ENCODE measurements around the gene FBXO40. TPM values are rescaled to one million over a fixed set of nuclear protein-coding genes. Genes with fewer than 3 reads are reported as not detected.

Gene FBXO40
- total RNA-seq, 1 experiment from 2014 or later, result not detected

DNA sequence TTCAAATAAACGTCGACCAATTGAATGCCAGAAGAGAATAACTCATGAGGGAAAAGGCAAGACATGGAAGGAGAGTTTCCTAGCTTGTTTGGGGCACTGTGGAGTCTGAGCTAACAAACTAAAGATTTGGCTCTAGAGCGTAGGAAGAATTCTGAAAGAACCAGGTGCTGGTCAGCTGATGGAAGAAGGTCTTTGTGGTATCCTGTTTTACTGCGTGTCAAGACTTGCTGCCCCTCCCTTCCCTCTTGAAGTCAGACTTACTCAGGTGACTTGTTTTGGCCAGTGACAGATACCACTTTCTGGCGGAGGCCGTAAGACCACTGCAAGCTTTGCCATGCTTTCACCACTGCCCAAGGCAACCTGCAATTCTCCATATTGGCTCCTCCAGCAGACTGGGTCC is 68.2 kb downstream of the FBXO40 start:
- no peak for DNase-seq (ENCODE audit: low spot score)

DNA sequence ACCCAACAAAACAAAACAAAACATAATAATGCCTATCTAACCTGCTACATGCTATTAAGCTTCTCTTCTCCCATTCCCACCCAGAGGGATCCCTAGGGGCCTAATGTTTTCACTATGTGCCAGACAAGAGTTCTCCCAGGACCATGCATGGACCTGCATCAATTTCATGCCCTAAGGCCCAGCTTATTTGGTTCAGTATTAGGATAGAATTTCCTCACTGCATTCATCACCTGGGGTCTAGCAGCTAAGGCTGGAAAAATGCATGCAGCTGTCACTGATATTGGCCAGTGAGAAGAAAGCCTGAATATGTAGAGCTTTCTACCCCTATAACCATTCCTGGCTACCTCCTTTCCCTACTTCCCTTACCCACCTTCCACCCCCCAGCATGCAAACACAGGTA is 69.6 kb downstream of the FBXO40 start:
- no peak for DNase-seq (ENCODE audit: low spot score)

DNA sequence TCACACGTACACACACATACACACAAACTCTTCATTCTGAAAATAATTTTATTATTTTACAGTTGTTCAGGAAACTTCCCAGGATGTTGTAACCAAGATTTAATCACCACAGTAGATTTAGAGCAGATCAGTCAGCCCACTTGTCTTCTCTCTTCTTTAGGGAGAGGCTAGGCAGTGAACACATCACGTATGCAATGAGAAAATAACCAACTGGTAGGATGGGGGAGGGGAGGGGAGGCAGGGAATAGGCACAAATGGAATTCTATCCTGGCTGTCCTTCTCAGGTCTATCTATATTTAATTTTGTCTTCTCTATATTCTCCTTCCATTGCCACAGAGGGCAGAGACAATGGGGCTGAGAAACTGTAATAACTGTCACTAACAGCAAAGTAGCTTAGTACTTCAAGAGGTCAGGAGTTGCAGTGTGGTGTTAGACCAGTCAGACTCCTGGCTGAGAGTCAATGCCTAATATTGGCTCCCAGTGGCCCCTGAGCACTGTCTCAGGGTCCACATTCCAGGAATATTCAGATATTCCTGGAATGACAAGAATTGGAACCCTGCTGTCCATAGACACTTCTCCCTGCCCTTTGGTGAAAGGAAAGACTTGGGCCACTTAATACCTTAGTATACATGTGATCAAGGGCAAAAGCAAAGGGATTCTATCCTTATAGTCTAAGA is 70.1 kb downstream of the FBXO40 start:
- no peak for DNase-seq (ENCODE audit: low spot score)

DNA sequence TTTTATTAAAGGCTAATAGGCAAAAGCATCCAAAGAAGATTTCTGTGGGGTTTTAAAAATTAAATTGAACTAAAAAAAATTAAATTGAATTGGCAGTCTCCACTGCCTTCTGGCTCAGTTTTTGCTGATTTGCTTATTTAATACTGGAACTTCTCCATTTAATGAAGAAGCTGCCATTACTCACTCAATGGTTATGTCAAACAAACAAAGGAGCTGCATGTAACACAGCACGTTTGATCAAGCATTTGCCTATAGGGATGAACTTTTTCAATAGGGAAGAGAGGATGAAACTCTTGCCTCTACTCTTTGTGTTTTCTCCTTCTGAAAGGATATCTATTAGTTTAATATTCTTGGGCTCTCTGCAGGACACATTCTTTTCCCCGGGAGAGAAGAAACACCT is 72.3 kb downstream of the FBXO40 start:
- no peak for DNase-seq (ENCODE audit: low spot score)

DNA sequence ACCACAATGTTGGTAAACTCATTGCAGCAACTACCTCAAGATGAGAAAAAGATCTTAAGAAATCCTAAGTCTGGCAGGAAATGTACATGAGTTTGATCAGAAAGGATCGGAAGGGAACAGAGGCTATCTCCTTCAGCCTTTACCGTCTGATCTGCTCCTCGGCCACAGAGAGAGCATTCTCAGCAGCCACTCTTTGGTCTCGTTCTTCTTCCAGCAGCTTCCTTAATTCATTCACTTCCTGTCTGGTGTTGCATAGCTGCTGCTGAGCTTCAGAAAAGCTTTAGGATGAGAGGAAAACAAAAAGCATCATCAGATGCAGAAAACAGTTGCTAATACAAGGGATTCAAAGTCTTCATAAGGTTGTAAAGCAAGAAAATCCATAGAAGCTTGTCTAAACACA is 74.2 kb downstream of the FBXO40 start:
- DNase-seq (ENCODE audit: low spot score), result no peak

DNA sequence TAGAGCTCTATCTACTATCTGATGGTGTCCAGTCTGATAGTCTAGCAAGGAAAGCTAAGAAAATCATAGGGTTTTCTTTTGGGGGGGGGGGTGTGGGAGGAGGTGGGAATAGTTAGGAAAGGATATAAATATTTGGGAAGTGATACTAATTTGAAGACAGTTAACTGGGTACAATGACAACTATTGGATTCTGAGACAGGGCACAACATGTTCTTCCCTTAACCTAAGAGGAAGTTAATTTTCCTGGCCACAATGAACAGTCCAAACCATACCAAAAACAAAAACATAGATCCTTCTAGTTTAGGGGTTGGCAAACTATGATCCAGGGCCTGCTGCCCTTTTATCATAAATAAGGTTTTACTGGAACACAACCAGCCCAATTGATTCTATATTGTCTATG is 77.5 kb downstream of the FBXO40 start:
- no peak for DNase-seq (ENCODE audit: low spot score)

DNA sequence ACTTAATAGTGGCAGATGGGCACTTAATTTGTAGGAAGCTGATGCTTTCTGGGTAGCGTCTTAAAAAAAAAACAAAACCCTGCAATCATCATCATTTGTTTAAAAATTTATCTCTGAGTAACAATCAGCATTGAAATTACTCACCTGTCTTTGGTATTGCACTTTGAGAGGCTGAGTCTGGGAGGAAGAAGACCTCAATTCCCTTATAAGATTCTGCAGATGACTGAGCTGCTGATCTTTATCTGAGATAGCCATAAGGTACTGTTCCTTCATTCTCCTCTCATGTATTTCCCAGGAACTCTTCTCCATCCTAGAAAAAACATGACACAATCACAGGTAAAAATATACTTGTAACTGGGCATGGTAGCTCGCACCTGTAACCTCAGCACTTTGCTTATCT is 84.0 kb downstream of the FBXO40 start:
- DNase-seq (ENCODE audit: low spot score), result no peak

Other genes starting within 250 kb of the FBXO40 start
- 5.4 and 8.9 TPM in 2 replicates for gene POLQ, start 47.4 kb upstream of the FBXO40 start, total RNA-seq (2014; rRNA removed; shearing (Covaris generic))
- gene ARGFX, start 25.4 kb upstream of the FBXO40 start, total RNA-seq (2014; rRNA removed; shearing (Covaris generic)), result not detected in 2 replicates
- gene HCLS1, start 67.5 kb downstream of the FBXO40 start, total RNA-seq (2014; rRNA removed; shearing (Covaris generic)), result 0.08 TPM in 1 of 2 replicates, not detected in the other
- gene GOLGB1, start 156.4 kb downstream of the FBXO40 start, total RNA-seq (2014; rRNA removed; shearing (Covaris generic)), result 15.0 and 20.0 TPM in 2 replicates
- gene IQCB1, start 241.7 kb downstream of the FBXO40 start, total RNA-seq (2014; rRNA removed; shearing (Covaris generic)), result 14.3 and 15.8 TPM in 2 replicates
- gene EAF2, start 241.8 kb downstream of the FBXO40 start, total RNA-seq (2014; rRNA removed; shearing (Covaris generic)), result 3.4 and 4.3 TPM in 2 replicates